HG02571 (cell line): Measurements from ENCODE around the gene TPGS1.
"Not testable (repeated sequence)": the region's sequence is repeated elsewhere in the genome, so short reads cannot be mapped to it uniquely, and the experiment has no call there.

Source experiments
- ATAC-seq: cut with Tn5 transposase; IDR thresholded peaks from one replicate; pipeline ENCODE4 v1.9.1; 2021; ENCODE audit warnings: mild to moderate bottlenecking, moderate library complexity; ENCODE audit not compliant: unreplicated experiment

TPGS1 gene

DNA sequence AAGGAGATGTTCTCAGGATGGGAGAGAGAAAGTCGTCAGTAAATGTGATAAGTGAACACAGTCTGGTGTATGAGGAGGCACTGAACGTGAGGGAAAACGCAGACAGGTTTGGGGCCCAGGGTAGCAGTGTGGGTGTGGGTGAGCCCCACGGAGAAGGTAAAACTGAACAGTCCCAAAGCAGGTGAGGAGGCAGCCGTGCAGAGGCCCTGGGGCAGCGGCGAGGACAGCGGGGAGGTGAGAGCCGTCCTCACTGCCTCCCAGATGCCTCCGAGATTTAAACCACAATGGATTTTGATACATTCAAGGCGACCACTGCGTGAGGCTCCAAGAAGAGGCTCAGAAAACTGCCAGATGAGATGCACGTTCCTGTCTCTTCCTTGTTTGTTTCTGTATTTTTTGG is 31.9 kb upstream of the TPGS1 start:
- ATAC-seq: no peak

DNA sequence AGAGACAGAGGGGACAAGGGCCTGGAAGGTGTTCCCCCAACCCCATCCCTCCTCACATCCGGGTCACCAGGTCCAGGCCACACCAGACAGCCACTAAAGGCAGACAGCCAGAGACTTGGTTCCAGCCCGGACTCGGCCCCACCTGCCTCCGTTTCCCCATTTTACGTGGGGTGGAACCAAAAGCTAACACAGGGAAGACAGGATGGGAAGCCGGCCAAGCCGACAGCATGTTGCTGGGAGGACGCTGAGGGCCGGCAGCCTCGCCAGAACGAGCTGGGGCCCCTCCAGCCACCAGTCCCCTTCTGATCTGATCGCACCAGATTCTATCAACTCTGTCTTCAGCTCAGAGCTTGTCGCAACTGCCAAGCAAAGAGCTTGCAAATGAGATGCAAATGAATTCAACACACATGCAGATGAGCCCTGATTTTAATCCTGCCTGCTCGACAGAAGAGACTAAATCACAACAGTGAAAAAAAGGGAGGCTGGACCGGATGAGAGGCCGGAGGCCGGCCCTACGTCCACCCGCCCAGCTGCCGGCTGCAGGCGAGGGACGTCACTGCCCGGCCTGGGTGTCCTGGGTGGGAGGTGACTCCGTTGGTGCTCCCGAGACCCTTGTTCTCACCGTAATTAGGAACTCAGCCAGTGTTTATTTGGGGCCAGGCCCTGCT is 28.9 kb upstream of the TPGS1 start:
- no peak for ATAC-seq

DNA sequence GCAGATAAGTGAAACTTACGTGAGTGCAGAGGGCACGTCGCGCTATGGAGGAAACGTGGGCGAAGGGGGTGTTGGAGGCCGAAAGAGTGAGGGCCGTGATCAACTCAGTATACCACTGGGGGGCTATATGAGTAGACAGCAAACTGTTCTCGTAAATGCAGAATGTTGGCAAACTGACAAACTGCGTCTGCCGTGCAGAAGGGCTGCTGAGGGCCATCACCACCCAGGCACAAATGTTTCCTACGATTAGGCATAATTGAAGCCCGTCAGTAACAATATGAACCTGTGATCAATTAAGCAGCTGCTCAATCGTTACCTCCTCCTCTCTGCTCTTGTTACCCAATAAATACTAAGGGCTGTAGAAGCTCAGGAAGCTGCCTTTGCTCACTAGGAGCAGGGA is 28.3 kb upstream of the TPGS1 start:
- ATAC-seq: no peak

DNA sequence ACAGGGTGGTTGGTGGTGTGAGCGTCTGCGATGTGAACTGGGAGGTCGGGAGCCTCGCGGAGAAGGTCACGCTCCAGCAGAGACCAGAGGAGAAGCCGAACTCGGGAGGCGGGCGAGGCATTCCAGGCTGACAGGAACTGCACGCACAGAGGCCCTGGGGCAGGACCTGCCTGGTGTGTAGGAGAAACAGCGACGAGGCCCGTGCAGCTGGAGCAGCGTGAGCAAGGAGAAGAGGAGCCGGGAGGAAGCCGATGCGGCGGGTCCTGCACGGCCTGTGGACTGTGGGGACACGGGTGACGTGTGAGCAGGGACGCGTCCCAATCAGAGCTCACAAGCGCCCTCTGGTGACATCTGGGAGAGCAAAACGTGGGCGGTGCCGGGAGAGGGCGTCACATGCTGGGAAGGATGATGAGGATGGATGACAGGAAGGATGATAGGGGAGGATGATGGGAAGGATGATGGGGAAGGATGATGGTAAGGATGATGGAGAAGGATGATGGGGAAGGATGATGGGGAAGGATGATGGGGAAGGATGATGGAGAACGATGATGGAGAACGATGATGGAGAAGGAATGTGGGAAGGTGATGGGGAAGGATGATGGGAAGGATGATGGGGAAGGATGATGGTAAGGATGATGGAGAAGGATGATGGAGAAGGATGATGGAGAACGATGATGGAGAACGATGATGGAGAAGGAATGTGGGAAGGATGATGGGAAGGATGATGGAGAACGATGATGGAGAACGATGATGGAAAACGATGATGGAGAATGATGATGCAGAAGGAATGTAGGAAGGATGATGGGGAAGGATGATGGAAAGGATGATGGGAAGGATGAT is 27.1 kb upstream of the TPGS1 start:
- no peak for ATAC-seq

DNA sequence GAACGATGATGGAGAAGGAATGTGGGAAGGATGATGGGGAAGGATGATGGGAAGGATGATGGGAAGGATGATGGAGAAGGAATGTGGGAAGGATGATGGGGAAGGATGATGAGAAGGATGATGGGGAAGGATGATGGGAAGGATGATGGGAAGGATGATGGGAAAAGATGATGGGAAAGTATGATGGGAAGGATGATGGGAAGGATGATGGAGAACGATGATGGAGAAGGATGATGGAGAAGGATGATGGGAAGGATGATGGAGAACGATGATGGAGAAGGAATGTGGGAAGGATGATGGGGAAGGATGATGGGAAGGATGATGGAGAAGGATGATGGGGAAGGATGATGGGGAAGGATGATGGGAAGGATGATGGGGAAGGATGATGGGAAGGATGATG is 26.2 kb upstream of the TPGS1 start:
- not testable (repeated sequence) for ATAC-seq

DNA sequence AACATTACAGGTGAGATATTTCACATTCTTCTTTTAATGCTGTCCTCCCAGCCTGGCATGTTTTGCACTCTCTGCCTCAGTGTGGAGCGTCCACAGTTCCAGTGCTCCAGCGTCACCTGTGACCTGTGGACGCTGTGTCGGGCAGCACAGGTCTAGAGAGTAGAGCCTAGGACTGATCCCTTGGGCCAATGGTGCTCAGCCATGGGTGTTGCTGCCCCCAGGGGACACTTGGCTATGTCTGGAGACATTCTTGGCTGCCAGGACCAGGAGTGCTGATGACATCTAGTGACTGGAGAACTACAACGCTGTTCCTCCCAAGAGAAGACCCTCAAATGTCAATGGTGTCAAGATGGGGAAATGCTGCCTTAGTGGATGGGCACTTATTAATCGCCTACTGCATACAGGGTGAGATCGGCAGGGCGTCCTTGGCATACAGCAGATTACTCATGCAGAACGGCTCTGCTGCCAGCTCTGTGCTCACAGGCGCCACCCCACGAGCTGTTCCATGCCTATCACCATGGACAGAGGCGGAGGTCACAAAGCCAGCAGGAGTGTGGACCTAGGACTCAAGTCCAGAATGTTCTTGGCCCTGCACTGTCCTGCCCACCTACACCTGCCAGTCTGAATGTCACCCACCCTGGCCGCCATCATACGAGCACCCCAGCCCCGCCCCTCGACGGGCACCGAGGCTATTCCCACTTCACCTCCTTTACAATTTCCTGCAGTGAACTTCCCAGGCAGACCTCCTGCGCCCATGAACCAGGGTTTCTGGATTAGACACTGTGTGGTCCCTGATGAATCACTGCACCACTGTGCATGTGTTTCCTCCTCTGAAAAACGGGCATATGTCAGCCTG is 24.9 kb upstream of the TPGS1 start:
- no peak for ATAC-seq

DNA sequence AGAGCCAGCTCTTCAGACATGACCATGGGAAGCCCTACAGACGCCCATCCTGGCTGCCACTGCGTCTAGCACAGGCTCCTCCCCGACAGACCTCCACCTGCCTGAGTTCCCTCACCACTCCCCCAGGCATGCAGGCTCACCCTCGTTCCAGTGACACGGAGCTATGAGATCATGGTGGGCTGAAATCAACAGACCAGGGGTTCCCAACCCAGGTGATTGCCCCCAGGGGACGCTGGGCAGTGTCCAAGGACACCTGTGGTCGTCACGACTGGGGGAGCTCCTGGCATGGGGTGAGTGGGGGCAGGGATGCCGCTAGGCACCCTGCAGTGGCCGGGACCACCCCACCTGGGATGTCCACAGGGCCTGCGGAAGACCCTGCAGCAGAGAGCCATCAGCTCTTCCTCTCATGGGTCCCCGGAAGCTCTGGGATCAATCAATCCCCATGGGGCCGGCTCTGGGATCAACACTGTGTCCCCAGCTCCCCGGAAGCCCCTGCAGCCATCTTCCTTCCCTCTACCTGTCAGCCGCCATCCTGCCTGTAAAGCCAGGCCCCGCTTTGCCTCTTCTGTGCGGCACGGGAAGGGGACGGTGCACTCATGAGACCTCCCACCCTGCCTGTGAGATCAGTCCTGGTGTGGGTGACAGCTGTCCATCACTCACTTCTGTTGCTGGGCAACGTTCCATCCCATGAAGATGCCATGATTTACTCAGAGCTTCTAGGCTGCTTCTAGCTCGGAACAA is 23.8 kb upstream of the TPGS1 start:
- ATAC-seq: no peak

DNA sequence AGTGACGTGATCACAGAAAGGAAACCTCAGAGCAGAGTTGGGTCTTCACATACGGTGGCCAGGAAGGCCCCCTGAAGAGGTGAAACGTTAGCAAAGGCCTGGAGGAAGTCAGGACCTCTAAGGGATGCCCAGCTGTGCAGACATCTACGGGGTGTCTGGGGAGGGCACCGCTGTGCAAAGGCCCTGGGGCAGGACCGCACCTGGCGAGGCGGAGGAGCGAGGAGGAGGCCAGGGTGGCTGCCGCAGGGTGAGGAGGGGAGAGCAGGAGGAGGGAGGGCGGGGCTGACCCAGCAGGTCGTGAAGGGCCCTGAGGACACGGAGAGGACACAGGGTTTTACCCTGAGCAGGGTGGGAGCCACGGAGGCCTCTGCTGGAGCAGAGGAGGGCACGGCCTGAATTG is 22.8 kb upstream of the TPGS1 start:
- ATAC-seq: no peak

DNA sequence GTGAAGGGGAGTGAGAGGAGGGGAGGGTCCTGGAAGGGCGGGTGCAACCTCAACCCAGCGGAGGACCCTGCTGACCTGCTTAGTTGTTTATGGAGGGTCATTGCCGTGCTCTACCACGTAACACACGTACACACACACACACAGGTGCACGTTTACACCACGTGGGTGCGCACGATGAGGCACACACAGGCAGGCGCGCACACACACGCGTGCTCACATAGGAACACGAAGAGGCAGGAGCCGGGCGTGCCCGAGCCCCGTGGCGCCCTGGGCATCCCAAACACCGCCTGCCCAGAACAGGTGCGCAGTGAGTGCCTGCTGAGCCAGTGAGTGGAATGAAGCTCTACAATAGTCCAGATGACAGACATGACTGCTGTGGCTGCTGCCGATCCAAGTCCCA is 22.2 kb upstream of the TPGS1 start:
- no peak for ATAC-seq

DNA sequence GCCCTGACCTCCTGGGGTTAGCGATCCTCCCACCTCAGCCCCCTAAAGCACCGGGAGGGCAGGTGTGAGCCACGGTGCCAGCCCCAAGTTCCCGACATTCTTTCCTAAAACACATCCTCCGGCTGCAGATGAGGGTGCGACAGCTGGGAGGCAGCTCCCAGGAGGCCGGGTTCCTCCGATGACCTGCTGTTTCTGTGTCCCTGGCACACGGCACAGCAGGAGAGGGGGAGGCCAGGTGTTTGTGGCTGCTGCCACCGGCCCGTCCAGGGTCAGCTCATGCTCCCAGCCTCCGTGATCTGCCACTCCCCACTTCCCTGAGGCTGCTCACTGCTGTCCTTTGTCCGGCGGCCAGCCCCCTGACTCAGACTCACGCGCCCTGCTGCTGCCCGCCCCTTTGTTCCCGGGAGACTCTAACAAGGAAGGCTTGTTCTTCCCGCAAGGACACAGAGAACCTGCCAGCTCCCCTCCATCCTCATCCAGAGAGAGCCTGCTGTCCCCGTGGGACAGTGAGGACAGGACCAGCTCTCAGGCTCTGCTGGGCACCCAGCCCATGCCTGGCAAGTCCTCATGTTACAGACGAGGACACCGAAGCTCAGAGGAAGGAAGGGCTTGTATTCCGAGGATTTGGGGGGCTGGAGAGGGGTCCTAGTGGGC is 21.6 kb upstream of the TPGS1 start:
- ATAC-seq: no peak

DNA sequence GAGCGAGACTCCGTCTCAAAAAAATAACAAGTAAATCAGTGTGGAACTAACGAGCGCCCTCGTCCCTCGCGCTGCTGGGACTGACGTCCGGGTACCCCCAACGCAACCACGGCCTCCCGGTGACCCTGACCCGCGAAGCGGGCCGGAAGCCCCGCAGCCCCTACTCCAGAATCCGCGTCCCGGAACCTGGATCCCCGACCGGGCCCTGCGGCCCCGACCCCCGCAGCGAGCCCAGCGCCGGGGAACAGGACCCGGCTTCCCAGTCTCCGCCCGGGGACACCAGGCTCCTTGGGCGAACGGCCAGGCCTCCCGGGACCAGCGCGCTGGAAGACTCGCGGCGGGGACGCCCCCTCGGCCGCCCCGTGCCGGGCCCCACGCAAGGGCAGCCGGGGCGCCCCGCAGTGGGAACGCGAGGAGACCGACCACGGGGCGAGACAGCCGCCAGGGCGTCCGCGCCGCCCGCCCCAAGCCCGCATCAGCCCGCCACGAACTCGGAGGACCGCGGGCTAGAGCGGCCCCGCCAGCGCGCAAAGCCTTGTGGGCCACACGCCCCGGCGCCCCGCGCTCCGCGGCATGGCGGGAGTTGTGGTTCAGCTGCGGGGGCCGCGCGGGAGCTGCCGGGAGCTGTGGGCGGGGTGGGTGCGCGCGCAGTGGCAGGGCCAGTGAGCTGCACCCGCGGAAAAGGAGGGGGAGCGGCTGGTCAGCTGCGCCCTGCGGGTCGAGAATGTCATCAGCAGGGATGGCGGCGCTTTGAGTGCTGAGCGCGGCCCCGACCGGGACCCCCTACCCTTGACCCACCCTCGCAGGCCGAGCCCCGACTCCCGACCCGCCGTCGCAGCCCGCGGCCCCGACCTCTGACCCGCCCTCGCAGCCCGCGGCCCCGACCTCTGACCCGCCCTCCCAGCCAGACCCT is 18.5 kb upstream of the TPGS1 start:
- peak; percentile 74 for ATAC-seq

DNA sequence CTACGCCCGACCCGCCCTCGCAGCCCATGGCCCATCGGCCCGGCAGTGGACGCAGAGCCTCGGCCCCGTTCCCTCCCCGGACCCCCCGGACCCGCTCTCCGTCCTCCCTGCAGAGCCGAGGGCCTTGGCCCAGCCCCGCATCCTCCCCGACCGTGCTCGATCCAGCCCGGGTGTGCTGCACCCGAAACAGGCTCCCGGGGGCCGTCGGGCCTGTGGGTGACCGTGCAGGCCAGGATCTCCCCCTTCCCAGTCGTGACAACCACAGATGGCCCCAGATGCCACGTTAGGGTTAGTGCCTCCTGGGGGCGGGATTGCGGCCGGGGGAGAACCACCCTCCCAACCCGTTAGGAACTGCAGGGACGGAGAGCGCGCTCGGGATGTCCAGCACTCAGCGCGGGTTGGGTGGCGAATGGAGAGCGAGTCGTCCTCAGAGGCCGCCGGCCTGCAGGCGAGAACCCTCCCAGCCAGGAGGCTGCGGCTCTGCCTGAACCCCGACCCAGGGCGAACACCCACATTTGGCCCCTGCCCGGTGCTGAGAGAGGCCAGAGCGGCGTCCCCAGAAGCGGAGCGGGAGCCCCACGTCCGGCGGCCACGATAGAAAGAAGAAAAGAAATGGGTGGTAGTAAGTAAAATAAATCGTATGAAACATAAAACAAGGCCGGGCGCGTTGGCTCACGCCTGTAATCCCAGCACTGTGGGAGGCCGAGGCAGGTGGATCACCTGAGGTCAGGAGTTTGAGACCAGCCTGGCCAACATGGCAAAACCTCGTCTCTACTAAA is 17.7 kb upstream of the TPGS1 start:
- no peak for ATAC-seq

DNA sequence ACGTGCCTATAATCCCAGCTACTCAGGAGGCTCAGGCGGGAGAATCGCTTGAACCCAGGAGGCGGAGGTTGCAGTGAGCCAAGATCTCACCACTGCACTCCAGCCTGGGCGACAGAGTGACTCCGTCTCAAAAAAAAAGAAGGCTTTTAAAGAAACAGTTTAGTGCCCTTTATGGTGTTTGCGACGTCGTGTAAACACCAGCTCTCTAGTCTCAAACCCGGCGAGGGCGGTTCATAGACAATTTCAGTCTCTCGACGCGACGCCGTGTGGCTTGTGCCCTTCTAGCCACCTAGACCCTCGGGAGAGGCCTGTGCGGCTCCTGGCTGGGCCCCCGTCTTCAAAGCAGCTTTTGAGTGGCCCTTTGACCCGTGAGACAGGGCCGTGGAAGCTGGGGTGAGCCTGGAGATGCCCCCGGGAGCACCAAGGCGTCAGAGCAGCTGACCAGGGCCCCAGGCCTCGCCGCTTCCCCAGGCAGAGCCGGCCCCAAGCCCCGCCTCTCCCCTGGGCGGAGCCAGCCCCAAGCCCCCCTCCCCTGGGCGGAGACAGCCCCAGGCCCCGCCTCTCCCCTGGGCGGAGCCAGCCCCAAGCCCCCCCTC is 16.1 kb upstream of the TPGS1 start:
- ATAC-seq: no peak

DNA sequence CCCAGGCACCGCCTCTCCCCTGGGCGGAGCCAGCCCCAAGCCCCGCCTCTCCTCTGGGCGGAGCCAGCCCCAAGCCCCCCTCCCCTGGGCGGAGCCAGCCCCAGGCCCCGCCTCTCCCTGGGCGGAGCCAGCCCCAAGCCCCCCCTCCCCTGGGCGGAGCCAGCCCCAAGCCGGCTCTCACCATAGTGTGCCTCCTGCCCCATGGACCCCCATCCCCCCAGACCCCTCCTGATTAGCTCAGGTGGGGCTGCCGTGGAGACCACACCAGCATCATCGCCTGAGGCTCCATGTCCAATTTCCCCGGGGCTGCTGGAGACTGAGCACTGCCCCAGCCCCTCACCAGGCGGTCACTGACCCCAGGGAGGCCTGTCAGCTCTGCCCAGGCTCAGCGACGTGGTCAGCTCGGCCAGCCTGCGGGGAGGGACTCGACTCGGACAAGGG is 15.2 kb upstream of the TPGS1 start:
- ATAC-seq: no peak

DNA sequence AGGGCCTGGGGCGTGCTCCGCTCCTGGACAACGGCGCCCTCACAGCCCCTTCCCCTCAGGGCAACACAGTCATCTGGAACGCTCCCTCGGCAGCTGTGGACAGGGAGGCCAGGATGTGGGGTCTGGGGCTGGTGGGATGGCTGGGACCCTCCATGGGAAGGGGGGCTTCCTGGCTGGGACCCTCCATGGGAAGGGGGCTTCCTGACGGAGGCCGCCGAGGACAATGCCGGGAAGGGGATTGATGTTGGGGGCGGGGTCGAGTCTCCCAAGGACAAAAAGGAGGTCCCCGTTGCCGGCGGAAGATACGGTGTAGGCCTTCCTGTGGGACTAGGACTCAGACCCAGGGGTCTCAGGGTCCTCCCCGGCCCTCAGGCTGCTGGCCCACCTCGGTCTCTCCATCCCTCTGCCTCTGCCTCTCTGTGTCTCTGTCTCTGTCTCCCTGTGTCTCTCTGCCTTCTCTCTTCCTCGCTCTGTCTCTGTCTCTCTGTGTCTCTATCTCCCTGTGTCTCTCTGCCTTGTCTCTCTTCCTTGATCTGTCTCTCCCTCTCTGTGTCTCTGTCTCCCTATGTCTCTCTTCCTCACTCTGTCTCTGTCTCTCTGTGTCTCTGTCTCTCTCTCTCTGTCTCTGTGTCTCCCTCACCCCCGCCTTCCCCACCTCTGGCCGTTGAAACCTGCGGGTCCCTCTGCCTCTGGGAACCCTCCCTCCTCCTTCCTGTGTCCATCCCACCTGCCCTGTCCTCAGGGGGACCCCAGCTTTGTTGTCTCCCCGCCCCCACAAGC is 13.7 kb upstream of the TPGS1 start:
- ATAC-seq: no peak

DNA sequence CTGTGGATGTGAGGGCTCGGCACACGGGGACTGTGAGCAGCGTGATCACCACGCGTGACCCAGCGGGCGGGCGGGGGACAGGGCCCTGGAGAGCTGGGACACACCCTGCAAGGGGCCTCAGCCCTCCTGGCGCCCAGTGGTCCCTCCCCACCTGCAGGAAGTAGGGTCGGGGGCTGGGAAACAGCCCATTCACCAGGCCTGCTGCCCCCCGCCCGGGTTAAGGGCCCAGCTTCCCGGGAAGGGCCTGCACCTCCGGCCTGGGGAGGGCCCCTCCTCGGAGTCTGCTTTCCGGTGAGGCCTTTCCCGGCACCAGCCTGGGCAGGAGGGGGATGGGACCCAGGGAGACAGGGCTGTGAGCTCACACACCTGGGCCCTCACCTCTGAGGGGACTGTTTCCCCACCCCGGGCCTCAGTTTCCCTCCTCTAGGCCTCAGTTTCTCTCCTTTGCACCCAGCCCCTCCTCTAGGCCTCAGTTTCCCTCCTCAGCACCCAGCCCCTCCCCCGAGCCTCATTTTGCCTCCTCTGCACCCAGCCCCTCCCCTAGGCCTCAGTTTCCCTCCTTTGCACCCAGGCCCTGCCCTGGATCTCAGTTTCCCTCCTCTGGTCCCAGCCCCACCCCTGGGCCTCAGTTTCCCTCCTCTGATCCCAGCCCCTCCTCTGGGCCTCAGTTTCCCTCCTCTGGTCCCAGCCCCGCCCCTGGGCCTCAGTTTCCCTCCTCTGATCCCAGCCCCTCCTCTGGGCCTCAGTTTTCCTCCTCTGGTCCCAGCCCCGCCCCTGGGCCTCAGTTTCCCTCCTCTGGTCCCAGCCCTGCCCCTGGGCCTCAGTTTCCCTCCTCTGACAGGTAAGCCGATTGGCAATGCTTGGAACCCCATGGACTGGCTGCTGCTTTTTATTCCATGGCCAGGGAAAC is 12.9 kb upstream of the TPGS1 start:
- ATAC-seq: no peak

DNA sequence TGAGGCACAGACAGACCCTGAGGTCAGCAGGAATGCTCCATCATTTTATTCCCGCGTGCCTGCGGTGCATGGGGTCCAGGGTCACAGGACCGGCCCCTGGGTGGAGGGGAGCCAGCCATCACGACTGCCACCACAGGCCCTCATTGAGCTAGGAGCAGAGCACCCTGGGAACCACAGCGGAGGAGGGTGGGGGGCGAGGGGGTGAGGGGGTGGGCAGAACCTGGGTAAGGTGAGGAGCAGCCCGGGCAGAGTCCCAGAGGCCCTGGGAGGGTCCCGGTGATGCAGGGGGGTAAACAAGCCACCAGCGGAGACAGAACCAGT is 12.3 kb upstream of the TPGS1 start:
- ATAC-seq: no peak
